ENCODE results near the gene ZIC2. TPM values are rescaled to one million over a fixed set of nuclear protein-coding genes. Genes with fewer than 3 reads are reported as not detected.
A peak's percentile ranks its signal among the peaks of the same experiment; 100 is the strongest.

Gene ZIC2
- total RNA-seq, 1 donor from 2014 or later, result 52.4 TPM

DNA sequence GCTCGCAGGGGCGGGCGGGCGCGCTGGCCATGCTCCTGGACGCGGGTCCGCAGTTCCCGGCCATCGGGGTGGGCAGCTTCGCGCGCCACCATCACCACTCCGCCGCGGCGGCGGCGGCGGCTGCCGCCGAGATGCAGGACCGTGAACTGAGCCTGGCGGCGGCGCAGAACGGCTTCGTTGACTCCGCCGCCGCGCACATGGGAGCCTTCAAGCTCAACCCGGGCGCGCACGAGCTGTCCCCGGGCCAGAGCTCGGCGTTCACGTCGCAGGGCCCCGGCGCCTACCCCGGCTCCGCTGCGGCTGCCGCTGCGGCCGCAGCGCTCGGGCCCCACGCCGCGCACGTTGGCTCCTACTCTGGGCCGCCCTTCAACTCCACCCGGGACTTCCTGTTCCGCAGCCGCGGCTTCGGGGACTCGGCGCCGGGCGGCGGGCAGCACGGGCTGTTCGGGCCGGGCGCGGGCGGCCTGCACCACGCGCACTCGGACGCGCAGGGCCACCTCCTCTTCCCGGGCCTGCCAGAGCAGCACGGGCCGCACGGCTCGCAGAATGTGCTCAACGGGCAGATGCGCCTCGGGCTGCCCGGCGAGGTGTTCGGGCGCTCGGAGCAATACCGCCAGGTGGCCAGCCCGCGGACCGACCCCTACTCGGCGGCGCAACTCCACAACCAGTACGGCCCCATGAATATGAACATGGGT is 599 bp downstream of the ZIC2 start:
- Histone ChIP-seq H2AFZ (replicated peaks) (no peak overlapping the region), H3K36me3 (peaks cover 35% of the 10 kb centered on the region), H3K4me1 (peaks cover 21% of the 10 kb centered on the region), H3K27ac (peak overlapping the region; percentile 99), H3K79me2 (ENCODE audit: low read depth) (peaks cover 95% of the 10 kb centered on the region), H3K9me3 (ENCODE audit: low read depth) (no peaks in the 10 kb centered on the region), H3K27me3 (peaks cover 17% of the 10 kb centered on the region), H3K4me2 (peak overlapping the region; percentile 97), H3F3A (ENCODE audit: low read depth) (peaks cover 87% of the 10 kb centered on the region), H4K20me1 (ENCODE audit: low read depth) (peaks cover 82% of the 10 kb centered on the region), H3K9ac (peak overlapping the region; percentile 75), H3K4me3 (peak overlapping the region; percentile 76)
- peak; percentile 77 for DNase-seq (ENCODE audit: low spot score)
- Mint-ChIP-seq H3K27me3 (ENCODE audit: insufficient read depth, low read depth) (peaks cover 34% of the 10 kb centered on the region), H3K27ac (peak overlapping the region; percentile 100), H3K36me3 (peaks cover 43% of the 10 kb centered on the region), H3K4me1 (peaks cover 23% of the 10 kb centered on the region), H3K9me3 (peaks cover 20% of the 10 kb centered on the region), H3K4me3 (peak overlapping the region; percentile 100)
- TF ChIP-seq EZH2phosphoT487 (IDR thresholded peaks at IDR 0.05) (no peak), CTCF (IDR thresholded peaks at IDR 0.05) (no peak), EZH2 (IDR thresholded peaks at IDR 0.05) (no peak)

GRCh38 chr13:99982731-99983498 is 1.3 kb downstream of the ZIC2 start:
- Histone ChIP-seq H3K79me2 (ENCODE audit: low read depth) (peaks cover 95% of the 10 kb centered on the region), H3K4me3 (peak overlapping the region; percentile 76), H3K9ac (peak overlapping the region; percentile 75), H3K9me3 (ENCODE audit: low read depth) (no peaks in the 10 kb centered on the region), H3F3A (ENCODE audit: low read depth) (peaks cover 90% of the 10 kb centered on the region), H3K27me3 (peaks cover 16% of the 10 kb centered on the region), H3K36me3 (peaks cover 35% of the 10 kb centered on the region), H3K27ac (peak overlapping the region; percentile 99), H3K4me2 (peak overlapping the region; percentile 97), H3K4me1 (peaks cover 21% of the 10 kb centered on the region), H2AFZ (replicated peaks) (no peak overlapping the region), H4K20me1 (ENCODE audit: low read depth) (peaks cover 82% of the 10 kb centered on the region)
- H3K27me3 Mint-ChIP-seq (ENCODE audit: insufficient read depth, low read depth), result peaks cover 34% of the 10 kb centered on the region
- DNase-seq (ENCODE audit: low spot score), result peak; percentile 21
- TF ChIP-seq CTCF (IDR thresholded peaks at IDR 0.05) (no peak), EZH2phosphoT487 (IDR thresholded peaks at IDR 0.05) (no peak)
- H3K4me3 Mint-ChIP-seq, result peak overlapping the region; percentile 100
- peak overlapping the region; percentile 100 for H3K27ac Mint-ChIP-seq
- peaks cover 21% of the 10 kb centered on the region for H3K4me1 Mint-ChIP-seq
- H3K9me3 Mint-ChIP-seq, result peaks cover 20% of the 10 kb centered on the region
- peaks cover 47% of the 10 kb centered on the region for H3K36me3 Mint-ChIP-seq

DNA sequence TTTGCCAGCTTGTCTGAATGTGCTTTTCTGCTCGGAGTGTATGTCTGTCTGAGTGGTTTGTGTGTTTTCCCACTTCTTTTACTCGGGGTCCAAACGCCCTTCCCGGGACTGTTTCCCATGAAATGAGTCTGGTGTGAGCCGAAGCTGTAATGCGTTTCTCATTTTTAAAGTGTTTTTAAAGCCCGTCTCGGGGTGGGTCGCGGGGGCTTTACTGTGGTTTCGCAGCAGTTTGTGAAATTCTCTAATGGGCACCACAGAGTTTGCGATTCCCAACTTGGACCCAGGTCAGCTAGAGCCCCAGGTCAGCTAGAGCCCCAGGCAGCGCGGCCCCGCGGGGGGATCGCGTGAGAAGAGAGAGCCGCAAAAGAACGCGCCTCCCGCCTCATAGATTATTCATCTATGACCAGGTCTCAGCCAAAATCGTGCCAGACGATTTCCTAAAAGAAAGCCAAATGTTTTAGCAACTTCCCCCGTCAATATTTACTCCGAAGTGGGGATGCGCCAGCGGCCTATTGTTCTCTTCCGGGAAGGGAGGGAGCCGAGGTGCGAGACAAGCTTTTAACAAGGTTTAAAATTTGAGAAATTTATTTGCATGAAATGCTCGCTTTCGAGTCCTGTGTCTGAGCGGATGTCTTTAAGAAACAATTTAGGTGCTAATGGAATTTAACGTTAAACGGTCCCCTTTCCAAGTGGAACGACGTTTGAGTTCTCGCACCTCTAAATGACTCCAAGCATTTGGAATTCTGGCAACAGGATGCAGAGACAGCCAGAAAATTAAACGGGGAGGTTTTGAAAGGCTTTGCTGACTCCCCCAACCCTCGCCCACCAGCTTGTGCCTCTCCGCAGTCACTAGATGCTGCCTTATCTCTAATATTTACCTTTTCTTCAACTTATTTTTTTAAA is 2.2 kb downstream of the ZIC2 start:
- H3K27me3 Mint-ChIP-seq (ENCODE audit: insufficient read depth, low read depth), result peaks cover 40% of the 10 kb centered on the region
- DNase-seq (ENCODE audit: low spot score), result peak; percentile 48

More for the DNA sequence above, 2.2 kb downstream of the ZIC2 start:
- H3K27ac Mint-ChIP-seq, result peak overlapping the region; percentile 100
- Histone ChIP-seq H3K9ac (peak overlapping the region; percentile 75), H3F3A (ENCODE audit: low read depth) (peaks cover 90% of the 10 kb centered on the region), H3K4me1 (peaks cover 25% of the 10 kb centered on the region), H3K4me3 (peak overlapping the region; percentile 76), H3K27me3 (peaks cover 16% of the 10 kb centered on the region), H3K9me3 (ENCODE audit: low read depth) (no peaks in the 10 kb centered on the region), H3K79me2 (ENCODE audit: low read depth) (peaks cover 95% of the 10 kb centered on the region), H3K36me3 (peaks cover 35% of the 10 kb centered on the region), H4K20me1 (ENCODE audit: low read depth) (peaks cover 82% of the 10 kb centered on the region), H3K27ac (peak overlapping the region; percentile 99), H2AFZ (replicated peaks) (no peak overlapping the region), H3K4me2 (peak overlapping the region; percentile 97)
- peaks cover 50% of the 10 kb centered on the region for H3K36me3 Mint-ChIP-seq
- H3K4me1 Mint-ChIP-seq, result peaks cover 21% of the 10 kb centered on the region
- no peak for TF ChIP-seq EZH2 (IDR thresholded peaks at IDR 0.05)
- TF ChIP-seq CTCF (IDR thresholded peaks at IDR 0.05), result no peak
- no peak for TF ChIP-seq EZH2phosphoT487 (IDR thresholded peaks at IDR 0.05)
- H3K4me3 Mint-ChIP-seq, result peak overlapping the region; percentile 100
- H3K9me3 Mint-ChIP-seq, result peaks cover 20% of the 10 kb centered on the region

Measured in neural progenitor cell (in vitro differentiated cells).